Breast epithelium (tissue), 4 donors: Measurements from ENCODE around the gene OMD. TPM values are rescaled to one million over a fixed set of nuclear protein-coding genes. Genes with fewer than 3 reads are reported as not detected.

ENCODE experiments used
- DNase-seq, 2 donors: peaks; one replicate each; pipeline ENCODE4 v3.0.0-alpha.2; 2019; ENCODE audit warnings: low spot score in 2 of 2
- H3K27ac ChIP-seq, 2 donors: fragments of 200-600 bp; sonication (generic) in 1 of 2; one replicate each; pipeline ENCODE4 v1.5.1; 2016 to 2019; ENCODE audit warnings: mild to moderate bottlenecking in 1 of 2
- H3K27me3 ChIP-seq, 2 donors: fragments of 200-600 bp; sonication (generic) in 1 of 2; one replicate each; pipeline versions ENCODE4 v1.5.1 to v1.6.0; 2017 to 2019; ENCODE audit warnings: control low read depth in 1 of 2, mild to moderate bottlenecking in 1 of 2
- H3K36me3 ChIP-seq: fragments of 200-600 bp; one replicate; pipeline ENCODE4 v1.5.1; 2019
- H3K4me1 ChIP-seq, 2 donors: fragments of 200-600 bp; sonication (generic); one replicate each; pipeline ENCODE4 v1.5.1; 2016 to 2019; ENCODE audit warnings: control low read depth in 1 of 2
- H3K4me3 ChIP-seq, 3 donors: fragments of 200-600 bp; sonication (generic); 1 replicate in 2 of 3; 2 replicates in 1 of 3; pipeline ENCODE4 v1.5.1; 2016 to 2019; ENCODE audit warnings: mild to moderate bottlenecking in 3 of 3, moderate library complexity in 2 of 3
- H3K9me3 ChIP-seq, 2 donors: fragments of 200-600 bp; sonication (generic) in 1 of 2; one replicate each; pipeline ENCODE4 v1.5.1; 2016 to 2019; ENCODE audit warnings: control low read depth in 1 of 2
- POLR2A ChIP-seq: fragments of 450-650 bp; IDR thresholded peaks from one replicate; pipeline ENCODE4 v1.6.1; 2016; ENCODE audit warnings: antibody characterized with exemption, mild to moderate bottlenecking, moderate library complexity
- POLR2AphosphoS5 ChIP-seq, 3 donors: sonication (generic); formaldehyde crosslinking; IDR thresholded peaks; one replicate each; pipeline ENCODE4 v1.6.1; 2017; ENCODE audit warnings: antibody characterized with exemption in 3 of 3
- intact Hi-C: fragments of 100-400 bp; cut with DNase I; formaldehyde crosslinking; loops from one replicate; pipeline ENCODE4 v1.15.1; 2023; ENCODE audit warnings: low total_unique reads
- total RNA-seq, 3 donors: library from RNA; depleted of rRNA; stranded (reverse); fragments of >200 nt; gene quantifications; one replicate each; pipeline ENCODE4 v1.1.0, GENCODE V29; 2016
- TF ChIP-seq, protein P1 (sequence below), 3 donors: fragments of 450-650 bp; IDR thresholded peaks; one replicate each; pipeline ENCODE4 v1.5.1; 2016 to 2017; ENCODE audit warnings: antibody characterized with exemption in 3 of 3, mild to moderate bottlenecking in 3 of 3, moderate library complexity in 3 of 3

The OMD gene
- total RNA-seq, 3 donors from 2014 or later, result 12.8 to 39.2 (median 30.0) TPM

DNA sequence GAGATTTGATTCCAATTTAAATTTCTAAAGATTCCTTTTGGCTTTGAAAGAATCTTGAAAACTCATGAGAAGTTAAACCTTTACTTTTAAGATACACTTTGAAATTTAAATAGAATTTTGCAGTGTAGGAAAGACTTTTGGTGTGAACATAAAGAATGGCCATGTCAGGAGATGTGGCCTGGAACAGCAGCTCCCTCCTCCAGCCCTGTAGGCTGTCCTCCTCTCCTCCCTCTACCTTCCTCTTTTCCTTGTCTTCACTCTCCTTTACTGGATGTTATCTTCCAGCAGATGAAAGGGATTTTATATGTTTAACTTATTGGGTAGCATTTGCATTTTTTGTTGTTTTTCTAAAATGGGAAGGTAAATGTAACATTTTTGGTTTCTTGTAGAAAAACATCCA lies 39.1 kb upstream of the OMD start:
- Histone ChIP-seq H3K27ac (peak overlapping the region in 1 of 2 donors; percentile 67), H3K4me3 (no peak overlapping the region), H3K4me1 (no peaks in the 10 kb centered on the region), H3K36me3 (no peaks in the 10 kb centered on the region), H3K9me3 (no peaks in the 10 kb centered on the region), H3K27me3 (no peaks in the 10 kb centered on the region)
- intact Hi-C loops, result no loop called here
- DNase-seq, result no peak
- TF ChIP-seq POLR2AphosphoS5 (IDR thresholded peaks at IDR 0.05), result no peak
- no peak for TF ChIP-seq POLR2A
- TF ChIP-seq, protein P1, sequence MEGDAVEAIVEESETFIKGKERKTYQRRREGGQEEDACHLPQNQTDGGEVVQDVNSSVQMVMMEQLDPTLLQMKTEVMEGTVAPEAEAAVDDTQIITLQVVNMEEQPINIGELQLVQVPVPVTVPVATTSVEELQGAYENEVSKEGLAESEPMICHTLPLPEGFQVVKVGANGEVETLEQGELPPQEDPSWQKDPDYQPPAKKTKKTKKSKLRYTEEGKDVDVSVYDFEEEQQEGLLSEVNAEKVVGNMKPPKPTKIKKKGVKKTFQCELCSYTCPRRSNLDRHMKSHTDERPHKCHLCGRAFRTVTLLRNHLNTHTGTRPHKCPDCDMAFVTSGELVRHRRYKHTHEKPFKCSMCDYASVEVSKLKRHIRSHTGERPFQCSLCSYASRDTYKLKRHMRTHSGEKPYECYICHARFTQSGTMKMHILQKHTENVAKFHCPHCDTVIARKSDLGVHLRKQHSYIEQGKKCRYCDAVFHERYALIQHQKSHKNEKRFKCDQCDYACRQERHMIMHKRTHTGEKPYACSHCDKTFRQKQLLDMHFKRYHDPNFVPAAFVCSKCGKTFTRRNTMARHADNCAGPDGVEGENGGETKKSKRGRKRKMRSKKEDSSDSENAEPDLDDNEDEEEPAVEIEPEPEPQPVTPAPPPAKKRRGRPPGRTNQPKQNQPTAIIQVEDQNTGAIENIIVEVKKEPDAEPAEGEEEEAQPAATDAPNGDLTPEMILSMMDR (IDR thresholded peaks at IDR 0.05), result no peak

DNA sequence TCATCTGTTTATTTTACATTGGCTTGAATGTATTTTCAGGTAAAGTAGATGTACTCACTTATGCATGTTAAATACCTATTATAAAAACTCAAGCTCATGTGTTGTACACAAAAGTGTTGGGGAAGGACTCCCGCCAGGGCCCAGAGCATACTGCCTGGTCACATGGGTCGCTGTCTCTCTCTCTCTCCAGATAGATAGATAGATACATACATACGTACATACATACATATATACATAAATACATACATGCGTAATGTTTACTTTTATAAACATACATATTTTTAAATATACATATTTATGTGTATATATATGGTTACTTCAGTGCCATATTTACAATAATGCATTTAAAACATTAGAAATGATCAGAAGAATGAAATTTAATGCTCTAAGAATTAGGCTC lies 33.3 kb upstream of the OMD start:
- DNase-seq, result no peak
- TF ChIP-seq, protein P1 (IDR thresholded peaks at IDR 0.05), result no peak
- TF ChIP-seq POLR2AphosphoS5 (IDR thresholded peaks at IDR 0.05), result no peak
- no peak for TF ChIP-seq POLR2A
- intact Hi-C loops, result no loop called here
- no peaks in the 10 kb centered on the region for H3K27me3 ChIP-seq
- H3K4me1 ChIP-seq, result no peaks in the 10 kb centered on the region
- no peaks in the 10 kb centered on the region for H3K36me3 ChIP-seq
- no peak overlapping the region for H3K27ac ChIP-seq
- no peaks in the 10 kb centered on the region for H3K9me3 ChIP-seq
- no peak overlapping the region for H3K4me3 ChIP-seq

DNA sequence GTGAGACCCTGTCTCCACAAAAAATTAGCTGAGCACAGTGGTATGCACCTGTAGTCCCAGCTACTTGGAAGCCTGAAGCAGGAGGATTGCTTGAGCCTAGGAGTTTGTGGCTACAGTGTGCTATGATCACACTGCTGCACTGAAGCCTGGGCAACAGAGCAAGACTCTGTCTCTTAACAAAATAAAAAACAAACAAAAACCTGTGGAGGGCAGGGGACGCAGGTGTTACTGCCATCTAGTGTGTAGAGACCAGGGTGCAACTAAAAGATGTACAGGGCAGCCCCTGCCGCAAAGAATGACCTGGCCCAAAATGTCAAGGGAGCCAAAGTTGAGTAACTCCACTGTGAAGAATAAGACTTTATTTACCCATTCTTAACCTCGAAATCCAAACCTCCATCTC lies 30.9 kb upstream of the OMD start:
- no peaks in the 10 kb centered on the region for H3K9me3 ChIP-seq
- H3K27me3 ChIP-seq, result no peaks in the 10 kb centered on the region
- no peak overlapping the region for H3K27ac ChIP-seq
- no peaks in the 10 kb centered on the region for H3K36me3 ChIP-seq
- intact Hi-C loops, result no loop called here
- DNase-seq, result no peak
- H3K4me3 ChIP-seq, result no peak overlapping the region
- TF ChIP-seq POLR2AphosphoS5 (IDR thresholded peaks at IDR 0.05) (no peak), POLR2A (no peak)
- TF ChIP-seq, protein P1 (IDR thresholded peaks at IDR 0.05), result no peak
- H3K4me1 ChIP-seq, result no peaks in the 10 kb centered on the region

DNA sequence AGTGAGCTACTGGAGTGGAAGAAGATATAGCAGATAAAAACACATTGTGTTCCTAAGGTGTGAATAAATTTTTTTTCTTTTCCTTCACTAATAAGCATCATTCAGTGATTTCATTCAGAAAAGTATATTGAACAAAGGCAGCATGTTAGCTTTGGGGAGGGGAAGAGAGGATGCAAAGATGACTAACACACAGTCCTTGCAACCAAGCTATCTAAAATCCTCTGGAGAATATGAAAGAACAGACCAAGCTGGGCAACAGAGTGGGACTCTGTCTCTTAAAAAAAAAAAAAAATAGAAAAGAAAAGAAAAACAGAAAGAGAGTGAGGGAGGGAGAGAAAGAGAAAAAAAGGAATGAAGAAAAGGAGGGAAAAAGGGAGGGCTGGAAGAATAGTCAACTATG lies 22.3 kb upstream of the OMD start:
- H3K27me3 ChIP-seq, result no peaks in the 10 kb centered on the region
- H3K9me3 ChIP-seq, result no peaks in the 10 kb centered on the region
- TF ChIP-seq POLR2A (no peak), POLR2AphosphoS5 (IDR thresholded peaks at IDR 0.05) (no peak)
- TF ChIP-seq, protein P1 (IDR thresholded peaks at IDR 0.05), result no peak
- no peak overlapping the region for H3K4me3 ChIP-seq
- no peak overlapping the region for H3K27ac ChIP-seq
- intact Hi-C loops, result loop anchor here (10.0 kb wide), 1 partner anchor 508 kb away; no protein-coding TSS in a partner anchor
- no peak for DNase-seq
- H3K4me1 ChIP-seq, result no peaks in the 10 kb centered on the region
- H3K36me3 ChIP-seq, result no peaks in the 10 kb centered on the region

DNA sequence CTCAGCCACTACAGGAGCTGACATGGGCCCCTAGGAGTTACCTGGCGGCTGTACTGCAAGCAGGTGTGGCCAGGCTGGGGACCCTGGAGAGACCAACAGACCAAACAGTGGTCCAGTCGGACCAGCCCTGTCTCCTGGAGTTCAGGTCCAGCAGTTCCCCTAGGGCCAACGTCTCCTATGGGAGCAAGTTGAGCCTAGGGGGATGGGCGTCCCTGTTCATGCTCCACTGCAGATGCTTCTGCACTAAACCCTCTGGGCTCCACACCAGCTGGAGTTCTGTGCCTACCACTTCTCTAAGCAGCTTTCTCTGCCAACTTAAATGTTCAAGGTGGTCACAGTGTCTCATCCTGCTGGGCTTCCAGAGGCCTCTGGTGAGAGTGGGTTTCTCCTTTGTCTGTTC lies 20.6 kb upstream of the OMD start:
- no peak for TF ChIP-seq POLR2A
- TF ChIP-seq, protein P1 (IDR thresholded peaks at IDR 0.05), result no peak
- no peak for TF ChIP-seq POLR2AphosphoS5 (IDR thresholded peaks at IDR 0.05)
- Histone ChIP-seq H3K27ac (no peak overlapping the region), H3K27me3 (no peaks in the 10 kb centered on the region), H3K4me3 (no peak overlapping the region), H3K36me3 (no peaks in the 10 kb centered on the region), H3K4me1 (no peaks in the 10 kb centered on the region), H3K9me3 (no peaks in the 10 kb centered on the region)
- DNase-seq, result no peak
- intact Hi-C loops, result loop anchor here (10.0 kb wide), 1 partner anchor 510 kb away; no protein-coding TSS in a partner anchor
